OCI-LY1 (cell line): ENCODE results near the gene ACTN4.

Experiments
- H2AFZ ChIP-seq: fragments of 200-600 bp; sonication (generic), shearing (Covaris generic); 2 replicates; pipeline ENCODE4 v1.6.0; 2014; ENCODE audit warnings: antibody characterized with exemption, mild to moderate bottlenecking, low read length
- H3F3A ChIP-seq: fragments of 200-600 bp; sonication (generic), shearing (Covaris generic); 2 replicates; pipeline ENCODE4 v1.6.0; 2014; ENCODE audit warnings: mild to moderate bottlenecking, antibody characterized with exemption, low read length, moderate library complexity; ENCODE audit not compliant: insufficient read depth
- H3K27ac ChIP-seq: fragments of 200-600 bp; sonication (generic); 2 replicates; pipeline ENCODE4 v1.5.1; 2014; ENCODE audit warnings: low read length, mixed run types, mild to moderate bottlenecking, low read depth; ENCODE audit not compliant: poor library complexity, severe bottlenecking
- H3K27me3 ChIP-seq: fragments of 200-600 bp; sonication (generic); 2 replicates; pipeline ENCODE4 v1.6.0; 2014; ENCODE audit warnings: antibody characterized with exemption, mild to moderate bottlenecking, low read length, moderate library complexity; ENCODE audit not compliant: insufficient read depth
- H3K36me3 ChIP-seq: fragments of 200-600 bp; sonication (generic); 2 replicates; pipeline ENCODE4 v1.6.1; 2014; ENCODE audit warnings: mild to moderate bottlenecking, antibody characterized with exemption, low read length, moderate library complexity, mixed read lengths; ENCODE audit not compliant: insufficient read depth
- H3K4me1 ChIP-seq: fragments of 200-600 bp; sonication (generic); 2 replicates; pipeline ENCODE4 v1.5.1; 2014; ENCODE audit warnings: mild to moderate bottlenecking, low read length, moderate library complexity; ENCODE audit not compliant: insufficient read depth, severe bottlenecking
- H3K4me2 ChIP-seq: fragments of 200-600 bp; sonication (generic), shearing (Covaris generic); 2 replicates; pipeline ENCODE4 v1.6.1; 2014; ENCODE audit warnings: low read length
- H3K4me3 ChIP-seq: fragments of 200-600 bp; sonication (generic); 2 replicates; pipeline ENCODE4 v1.5.1; 2014; ENCODE audit warnings: low read length, low read depth, mild to moderate bottlenecking, mixed read lengths; ENCODE audit not compliant: poor library complexity, severe bottlenecking
- H3K79me2 ChIP-seq: fragments of 200-600 bp; shearing (Covaris generic); 2 replicates; pipeline ENCODE4 v1.6.1; 2016; ENCODE audit warnings: mixed run types, low read length, mixed read lengths; ENCODE audit not compliant: insufficient read depth
- H3K9ac ChIP-seq: fragments of 200-600 bp; sonication (generic), shearing (Covaris generic); 2 replicates; pipeline ENCODE4 v1.6.1; 2014; ENCODE audit warnings: mild to moderate bottlenecking, low read length, mixed read lengths
- H3K9me2 ChIP-seq: fragments of 200-600 bp; sonication (generic), shearing (Covaris generic); 2 replicates; pipeline ENCODE4 v1.6.1; 2014; ENCODE audit warnings: low read depth, mild to moderate bottlenecking, low read length, mixed read lengths
- H3K9me3 ChIP-seq: fragments of 200-600 bp; shearing (Covaris generic); 2 replicates; pipeline ENCODE4 v1.6.1; 2014; ENCODE audit warnings: low read length, mixed read lengths
- H4K20me1 ChIP-seq: fragments of 200-600 bp; sonication (generic), shearing (Covaris generic); 2 replicates; pipeline ENCODE4 v1.6.0; 2016; ENCODE audit warnings: mild to moderate bottlenecking, low read length; ENCODE audit not compliant: insufficient read depth
- CTCF ChIP-seq: fragments of 200-600 bp; sonication (generic), shearing (Covaris generic); IDR thresholded peaks from 2 replicates; pipeline ENCODE4 v1.5.1; 2017; ENCODE audit warnings: mild to moderate bottlenecking, antibody characterized with exemption, low read length, moderate library complexity, mixed read lengths
- EZH2 ChIP-seq: fragments of 200-600 bp; sonication (generic), shearing (Covaris generic); IDR thresholded peaks from 2 replicates; pipeline ENCODE4 v1.8.0; 2017; ENCODE audit warnings: borderline replicate concordance, mixed run types, mild to moderate bottlenecking, antibody characterized with exemption, low read length, moderate library complexity, mixed read lengths

ACTN4 gene

GRCh38 chr19:38773469-38774177 lies 126.2 kb downstream of the ACTN4 start, which contains the start of gene LGALS7:
LGALS7 (minus strand) TSS chr19:38773517; CDS start chr19:38773492, 25 bp downstream.
- no peak for TF ChIP-seq CTCF
- TF ChIP-seq EZH2 = no peak
- Histone ChIP-seq H3K4me3 (no peak within 1 kb of the TSS), H3K36me3 (no peaks in the 10 kb centered on the region), H2AFZ (no peak within 1 kb of the TSS), H3F3A (no peaks in the 10 kb centered on the region), H4K20me1 (no peaks in the 10 kb centered on the region), H3K4me1 (peaks cover 14% of the 10 kb centered on the region), H3K27me3 (no peaks in the 10 kb centered on the region), H3K4me2 (no peak within 1 kb of the TSS), H3K9ac (no peak within 1 kb of the TSS), H3K9me3 (no peaks in the 10 kb centered on the region), H3K27ac (no peak within 1 kb of the TSS), H3K79me2 (no peaks in the 10 kb centered on the region), H3K9me2 (no peaks in the 10 kb centered on the region)

- H3K9me3 ChIP-seq = no peaks in the 10 kb centered on the region
- no peak overlapping the region for H2AFZ ChIP-seq
- H3K79me2 ChIP-seq = no peaks in the 10 kb centered on the region
- H3K4me1 ChIP-seq = peaks cover 10% of the 10 kb centered on the region
- H3K36me3 ChIP-seq = no peaks in the 10 kb centered on the region
- no peak overlapping the region for H3K4me3 ChIP-seq
- TF ChIP-seq EZH2 (no peak), CTCF (no peak)
- no peak overlapping the region for H3K4me2 ChIP-seq
- no peak overlapping the region for H3K27ac ChIP-seq
- no peaks in the 10 kb centered on the region for H3K9me2 ChIP-seq
- no peaks in the 10 kb centered on the region for H4K20me1 ChIP-seq
- H3F3A ChIP-seq = no peaks in the 10 kb centered on the region
- no peaks in the 10 kb centered on the region for H3K27me3 ChIP-seq
- H3K9ac ChIP-seq = no peak overlapping the region
These were observed 126.9 kb downstream of the ACTN4 start for GRCh38 chr19:38774181-38774950.

- Histone ChIP-seq H3K9ac (no peak overlapping the region), H3K9me3 (no peaks in the 10 kb centered on the region), H3K9me2 (no peaks in the 10 kb centered on the region), H3K4me1 (no peaks in the 10 kb centered on the region), H3K4me3 (no peak overlapping the region), H3F3A (no peaks in the 10 kb centered on the region), H3K27ac (no peak overlapping the region), H2AFZ (no peak overlapping the region), H4K20me1 (no peaks in the 10 kb centered on the region), H3K4me2 (no peak overlapping the region), H3K79me2 (no peaks in the 10 kb centered on the region), H3K27me3 (peaks cover 7% of the 10 kb centered on the region; the same call in 1 of the 2 replicates), H3K36me3 (no peaks in the 10 kb centered on the region)
- TF ChIP-seq CTCF (no peak), EZH2 (no peak)
These were observed 131.3 kb downstream of the ACTN4 start for GRCh38 chr19:38778733-38779132.
